CD4-positive, alpha-beta T cell treated with Interleukin-17A for 4 hours (primary cell): ENCODE measurements around the gene RMND5A.
"Not testable (repeated sequence)": the region's sequence is repeated elsewhere in the genome, so short reads cannot be mapped to it uniquely, and the experiment has no call there.

Source experiments
- DNase-seq: peaks from one replicate; pipeline ENCODE4 v3.0.0-alpha.2; 2020; ENCODE audit warnings: mixed read lengths

RMND5A gene, protein sequence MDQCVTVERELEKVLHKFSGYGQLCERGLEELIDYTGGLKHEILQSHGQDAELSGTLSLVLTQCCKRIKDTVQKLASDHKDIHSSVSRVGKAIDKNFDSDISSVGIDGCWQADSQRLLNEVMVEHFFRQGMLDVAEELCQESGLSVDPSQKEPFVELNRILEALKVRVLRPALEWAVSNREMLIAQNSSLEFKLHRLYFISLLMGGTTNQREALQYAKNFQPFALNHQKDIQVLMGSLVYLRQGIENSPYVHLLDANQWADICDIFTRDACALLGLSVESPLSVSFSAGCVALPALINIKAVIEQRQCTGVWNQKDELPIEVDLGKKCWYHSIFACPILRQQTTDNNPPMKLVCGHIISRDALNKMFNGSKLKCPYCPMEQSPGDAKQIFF

GRCh38 chr2:86719637-86720539 lies at the start of gene RMND5A:
RMND5A (plus strand) TSS chr2:86720291; CDS start chr2:86720668, 377 bp downstream.
- DNase-seq: peak; percentile 91

GRCh38 chr2:86671337-86671981 lies 48.6 kb upstream of the RMND5A start:
- no peak for DNase-seq

DNA sequence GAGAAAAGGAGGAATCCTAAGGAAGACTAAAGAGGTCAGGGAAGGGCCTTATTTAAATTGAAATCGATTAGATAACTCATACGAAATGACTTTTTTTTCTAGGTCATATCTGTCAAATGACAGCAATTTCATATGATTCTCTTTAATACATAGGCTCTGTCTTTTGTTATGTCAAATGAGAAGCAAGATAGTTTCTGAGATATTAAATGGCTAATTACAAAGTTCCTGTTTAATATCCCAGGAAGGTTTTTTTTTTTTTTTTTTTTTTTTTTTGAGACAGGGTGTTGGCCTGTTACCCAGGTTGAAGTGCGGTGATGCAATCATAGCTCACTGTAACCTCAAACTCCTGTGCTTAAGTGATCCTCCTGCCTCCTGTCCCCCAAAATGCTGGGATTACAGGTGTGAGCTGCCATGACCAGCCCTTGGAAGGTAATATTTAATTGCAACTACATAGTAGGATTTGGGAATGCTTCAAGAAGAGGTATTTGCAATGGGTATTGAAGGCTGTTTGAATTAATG lies 48.0 kb upstream of the RMND5A start:
- no peak for DNase-seq

DNA sequence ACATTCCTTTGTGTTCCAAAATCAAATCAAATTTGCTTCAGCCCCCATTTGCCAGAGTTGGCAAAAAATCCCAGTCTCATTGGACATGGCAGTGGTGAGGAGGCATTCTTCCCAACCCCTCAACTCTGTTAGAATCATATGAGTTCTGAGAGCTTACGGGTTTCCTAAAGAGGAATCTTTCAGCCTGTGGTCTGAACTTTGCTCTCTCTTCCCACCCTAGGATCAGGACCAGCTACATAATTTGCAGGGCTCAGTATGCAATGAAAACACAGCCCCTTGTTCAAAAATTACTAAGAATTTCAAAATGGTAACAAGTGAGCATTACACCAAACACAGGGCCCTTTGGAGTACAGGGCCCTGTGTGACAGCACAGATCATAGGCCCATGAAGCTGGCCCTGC lies 47.1 kb upstream of the RMND5A start:
- no peak for DNase-seq

GRCh38 chr2:86673986-86674670 lies 46.0 kb upstream of the RMND5A start:
- no peak for DNase-seq

- no peak for DNase-seq
Measured at GRCh38 chr2:86675104-86675503, 45.0 kb upstream of the RMND5A start.

- DNase-seq: peak; percentile 32
Measured at GRCh38 chr2:86675511-86676015, 44.5 kb upstream of the RMND5A start.

- DNase-seq: no peak
Measured at GRCh38 chr2:86677816-86678215, 42.3 kb upstream of the RMND5A start.

DNA sequence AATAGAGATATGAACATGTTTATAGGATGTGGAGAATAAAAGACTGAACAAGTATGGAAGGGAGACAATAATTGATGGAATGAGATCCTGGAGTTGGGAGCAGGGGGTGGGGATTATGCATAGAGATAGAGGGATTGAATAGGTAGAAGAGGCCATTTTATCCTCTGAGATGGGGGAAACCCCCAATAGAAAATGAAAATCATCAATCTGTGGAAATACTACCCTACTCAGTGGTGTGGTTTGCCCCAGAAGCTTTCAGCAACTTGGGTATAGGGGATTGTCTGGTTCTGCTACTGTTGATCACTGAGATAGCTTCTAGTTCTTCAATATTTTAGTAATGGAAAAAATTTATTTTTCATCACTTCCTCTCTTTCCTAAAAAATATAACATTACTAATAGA lies 41.1 kb upstream of the RMND5A start:
- DNase-seq: no peak

GRCh38 chr2:86685351-86685750 lies 34.7 kb upstream of the RMND5A start:
- no peak for DNase-seq

DNA sequence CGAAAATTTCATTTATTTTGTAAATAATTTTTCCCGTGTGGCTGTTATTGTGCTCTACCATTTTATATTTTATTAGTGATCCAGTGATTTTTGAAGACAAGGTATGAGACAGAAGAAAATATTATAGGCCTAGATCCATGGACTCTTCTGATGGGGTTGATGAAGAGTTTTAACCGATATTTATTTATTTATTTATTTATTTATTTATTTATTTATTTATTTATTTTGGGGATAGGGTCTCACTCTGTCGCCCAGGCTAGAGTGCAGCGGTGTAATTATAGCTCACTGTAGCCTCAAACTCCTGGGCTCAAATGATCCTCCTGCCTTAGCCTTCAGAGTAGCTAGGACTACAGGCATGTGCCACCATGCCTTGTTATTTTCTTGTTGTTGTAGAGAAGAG lies 33.6 kb upstream of the RMND5A start:
- DNase-seq: no peak

DNA sequence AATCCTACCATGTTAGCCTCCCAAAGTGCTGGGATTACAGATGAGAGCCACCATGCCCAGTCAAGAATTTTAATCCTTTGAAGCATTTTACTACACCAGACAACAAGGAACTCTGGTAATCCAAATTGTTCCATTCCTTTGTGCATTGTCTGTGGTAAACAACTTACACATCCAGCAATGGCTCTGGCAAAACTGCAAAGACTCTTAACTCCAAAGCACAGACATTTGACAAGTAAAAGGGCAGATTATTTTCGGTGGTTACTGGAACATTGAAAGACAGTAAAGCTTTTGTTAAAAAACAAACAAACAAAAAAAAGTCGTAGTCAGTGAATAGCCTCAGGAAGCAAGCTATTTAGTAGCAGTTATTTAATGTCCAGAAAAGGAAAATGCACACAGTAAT lies 33.2 kb upstream of the RMND5A start:
- DNase-seq: no peak

DNA sequence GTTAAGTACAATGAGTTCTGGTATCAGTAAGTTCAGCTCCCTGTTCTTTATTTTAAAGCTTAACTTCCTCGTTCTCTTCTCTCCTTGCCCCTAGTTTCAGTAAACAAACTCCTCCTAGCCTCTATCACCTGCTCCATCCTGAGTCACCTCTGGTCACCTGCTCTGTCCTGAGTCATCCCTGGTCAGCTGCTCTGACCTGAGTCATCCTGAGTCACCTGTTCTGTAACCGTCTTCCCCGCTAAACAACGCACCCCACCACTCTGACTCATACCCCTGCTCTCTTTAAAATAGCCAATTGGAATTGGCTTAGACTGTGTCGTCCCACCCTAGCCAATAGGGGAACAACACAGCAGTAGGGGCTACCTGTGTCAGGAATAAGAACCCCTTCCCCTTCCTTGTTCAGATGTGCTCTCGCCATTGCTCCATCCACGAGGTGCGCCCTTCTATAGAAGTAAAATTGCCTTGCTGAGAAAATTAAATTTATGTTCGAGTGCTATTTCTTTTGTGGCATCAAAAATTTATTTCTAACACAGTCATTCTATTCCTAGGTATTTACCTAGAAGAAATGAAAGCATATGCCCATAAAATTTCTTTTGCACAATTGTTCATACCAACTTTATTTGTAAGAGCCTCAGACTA lies 24.9 kb upstream of the RMND5A start:
- no peak for DNase-seq

DNA sequence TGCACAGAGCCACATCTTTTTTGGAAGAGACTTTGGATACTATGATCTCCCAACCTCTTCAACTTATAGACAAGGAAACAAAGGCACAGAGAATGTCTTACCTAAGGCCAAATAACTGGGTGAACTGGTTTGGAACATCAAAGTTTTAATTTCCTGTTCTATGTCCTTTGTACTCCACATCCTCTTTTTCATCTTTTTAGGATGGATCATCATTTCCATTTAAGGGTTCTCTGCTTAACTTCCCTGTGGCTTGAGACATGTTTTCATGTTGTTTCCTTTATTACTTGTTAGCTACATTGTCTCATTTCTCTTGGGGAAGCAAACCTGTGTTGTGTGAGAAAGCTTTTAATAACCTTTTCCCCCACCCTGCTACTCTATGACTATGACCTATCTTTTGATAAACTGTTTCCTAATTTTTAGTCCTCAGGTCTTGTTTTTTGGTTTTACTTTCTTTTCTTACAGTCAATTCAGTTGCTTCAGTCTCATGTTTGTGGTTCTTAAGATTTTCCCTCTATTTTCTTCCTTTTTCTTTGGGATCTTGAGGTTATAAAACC lies 22.5 kb upstream of the RMND5A start:
- no peak for DNase-seq

DNA sequence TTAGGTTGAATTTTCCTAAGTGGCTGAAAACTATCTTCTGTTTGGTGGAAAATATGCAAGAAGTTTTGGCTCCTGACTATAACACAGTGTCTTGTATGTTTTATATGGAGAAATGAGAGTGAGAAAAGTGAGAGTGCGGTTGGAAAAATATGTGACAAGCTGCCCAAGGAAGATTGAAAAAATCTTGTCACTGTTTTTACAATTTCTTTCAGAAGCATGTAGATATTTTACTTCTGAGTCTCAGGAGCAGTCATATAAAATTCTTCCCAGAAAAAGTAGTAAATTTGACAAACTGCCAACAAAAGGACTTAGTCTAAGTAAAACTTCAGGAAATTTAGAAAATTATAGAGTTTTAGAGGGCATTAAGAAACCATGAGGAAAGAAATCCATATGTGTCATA lies 19.4 kb upstream of the RMND5A start:
- DNase-seq: no peak

- no peak for DNase-seq
Measured at GRCh38 chr2:86703704-86704361, 16.3 kb upstream of the RMND5A start.

GRCh38 chr2:86704459-86704971 lies 15.6 kb upstream of the RMND5A start:
- DNase-seq: no peak

DNA sequence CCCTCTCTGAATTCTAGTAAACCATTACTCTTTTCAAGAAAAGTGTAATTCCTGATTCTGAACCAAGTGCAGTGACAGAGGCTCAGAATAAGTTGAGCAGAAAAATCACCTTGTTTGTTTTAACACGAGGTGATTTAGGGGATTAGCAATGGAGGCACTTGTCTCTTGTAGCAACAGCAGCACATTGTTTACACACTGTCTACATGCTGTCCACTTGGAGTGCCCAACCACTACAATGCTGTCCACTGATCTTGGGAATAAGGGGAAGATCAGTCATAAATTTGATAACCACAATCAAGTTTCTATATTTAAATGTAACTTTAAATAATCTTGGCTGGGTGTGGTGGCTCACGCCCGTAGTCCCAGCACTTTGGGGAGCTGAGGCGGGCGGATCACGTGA lies 13.9 kb upstream of the RMND5A start:
- DNase-seq: no peak

GRCh38 chr2:86706935-86707334 lies 13.2 kb upstream of the RMND5A start:
- no peak for DNase-seq

DNA sequence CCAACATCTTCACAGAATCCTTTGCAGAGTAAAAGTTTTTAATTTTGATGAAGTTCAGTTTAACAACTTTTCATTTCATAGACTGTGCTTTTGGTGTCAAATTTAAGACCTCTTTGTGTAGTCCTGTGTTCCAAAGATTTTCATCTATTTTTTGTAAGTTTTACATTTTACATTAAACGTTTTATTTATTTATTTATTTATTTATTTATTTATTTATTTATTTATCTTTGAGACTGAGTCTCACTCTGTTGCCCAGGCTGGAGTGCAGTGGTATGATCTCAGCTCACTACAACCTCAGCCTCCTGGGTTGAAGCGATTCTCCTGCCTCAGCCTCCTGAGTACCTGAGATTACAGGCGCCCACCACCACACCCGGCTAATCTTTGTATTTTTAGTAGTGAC lies 12.0 kb upstream of the RMND5A start:
- DNase-seq: not testable (repeated sequence)
